Bronchus fibroblast of lung (primary cell): ENCODE measurements around the gene TMEFF1. TPM values are rescaled to one million over a fixed set of nuclear protein-coding genes. Genes with fewer than 3 reads are reported as not detected.

ENCODE experiments used
- total RNA-seq: library from RNA; depleted of rRNA; stranded (reverse); fragments of >200 nt; gene quantifications from 2 replicates; pipeline ENCODE4 v1.2.3, GENCODE V29; 2015

Gene TMEFF1, protein sequence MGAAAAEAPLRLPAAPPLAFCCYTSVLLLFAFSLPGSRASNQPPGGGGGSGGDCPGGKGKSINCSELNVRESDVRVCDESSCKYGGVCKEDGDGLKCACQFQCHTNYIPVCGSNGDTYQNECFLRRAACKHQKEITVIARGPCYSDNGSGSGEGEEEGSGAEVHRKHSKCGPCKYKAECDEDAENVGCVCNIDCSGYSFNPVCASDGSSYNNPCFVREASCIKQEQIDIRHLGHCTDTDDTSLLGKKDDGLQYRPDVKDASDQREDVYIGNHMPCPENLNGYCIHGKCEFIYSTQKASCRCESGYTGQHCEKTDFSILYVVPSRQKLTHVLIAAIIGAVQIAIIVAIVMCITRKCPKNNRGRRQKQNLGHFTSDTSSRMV
- 1.3 and 1.5 TPM in 2 replicates for total RNA-seq

DNA sequence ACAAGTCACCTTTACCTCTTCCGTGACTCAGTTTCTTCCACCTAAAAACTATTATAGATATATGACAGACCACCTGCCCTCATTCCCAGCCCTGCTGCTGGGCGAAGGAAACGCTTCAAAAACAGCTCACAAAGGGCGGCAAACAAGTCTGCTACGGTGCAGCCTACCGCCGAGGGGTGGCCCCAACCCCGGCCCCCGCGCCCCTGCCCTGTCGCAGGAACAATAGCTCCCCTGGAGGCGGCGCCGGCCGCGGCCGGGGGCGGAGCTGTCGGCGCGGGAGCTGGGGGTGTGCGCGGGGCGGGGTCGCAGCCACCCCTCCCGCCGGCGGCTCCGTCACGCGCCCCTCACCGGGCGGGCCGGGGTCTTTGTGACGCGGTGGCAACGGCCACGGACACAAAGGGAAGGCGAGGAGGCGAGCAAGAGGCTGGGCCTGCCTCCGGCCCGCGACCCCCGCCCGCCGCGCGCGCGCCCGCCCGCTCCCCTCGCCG lies at the start of gene TMEFF1:
Gene TMEFF1 (plus strand): TSS at position 362 of the 488 bp plus-strand sequence. CDS start 396 bp downstream, outside the sequence.

DNA sequence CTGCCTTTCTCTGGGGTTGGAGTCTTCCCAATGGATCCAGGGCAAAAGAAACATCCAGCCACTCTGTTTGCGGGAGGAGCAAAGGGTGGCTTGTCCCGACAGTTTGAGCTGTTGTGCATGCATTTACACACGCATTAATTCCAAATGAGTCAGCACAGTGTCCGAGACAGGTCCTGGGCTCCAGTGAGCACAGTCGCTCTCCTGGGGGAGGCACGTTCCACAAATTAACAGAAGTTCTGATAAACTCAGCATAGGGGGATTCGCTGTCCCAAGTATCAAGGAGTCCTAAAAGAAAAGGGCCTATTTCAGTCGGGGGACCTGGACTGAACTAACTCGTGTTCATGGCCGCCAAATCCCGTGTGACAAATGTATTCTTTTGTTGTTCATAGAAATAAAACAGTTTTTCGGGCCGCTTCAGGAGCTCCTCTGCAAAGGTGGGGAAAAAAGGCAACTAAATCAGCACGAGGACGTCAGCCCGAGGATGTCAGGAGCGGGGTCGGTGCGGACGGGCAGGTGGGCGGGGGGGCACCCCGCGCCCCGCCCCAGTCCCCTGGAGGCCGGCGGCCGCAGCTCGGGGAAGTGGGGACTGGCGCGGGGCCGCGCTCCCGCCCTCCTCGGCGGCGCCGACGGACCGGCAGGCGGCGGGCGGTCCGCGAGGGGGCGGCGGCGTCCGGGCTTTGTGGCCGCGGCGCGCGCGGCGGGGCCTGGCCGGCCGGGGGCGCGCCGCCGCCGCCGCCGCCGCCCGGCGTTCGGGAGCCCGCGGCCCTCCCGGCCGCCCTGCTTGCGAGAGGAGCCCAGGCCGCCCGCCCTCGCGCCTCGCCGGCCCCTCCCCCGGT lies 46.2 kb upstream of the TMEFF1 start, which contains the start of gene MSANTD3:
Gene MSANTD3 (plus strand): TSS at position 614 of the 836 bp plus-strand sequence. CDS start 14,796 bp downstream, outside the sequence.

DNA sequence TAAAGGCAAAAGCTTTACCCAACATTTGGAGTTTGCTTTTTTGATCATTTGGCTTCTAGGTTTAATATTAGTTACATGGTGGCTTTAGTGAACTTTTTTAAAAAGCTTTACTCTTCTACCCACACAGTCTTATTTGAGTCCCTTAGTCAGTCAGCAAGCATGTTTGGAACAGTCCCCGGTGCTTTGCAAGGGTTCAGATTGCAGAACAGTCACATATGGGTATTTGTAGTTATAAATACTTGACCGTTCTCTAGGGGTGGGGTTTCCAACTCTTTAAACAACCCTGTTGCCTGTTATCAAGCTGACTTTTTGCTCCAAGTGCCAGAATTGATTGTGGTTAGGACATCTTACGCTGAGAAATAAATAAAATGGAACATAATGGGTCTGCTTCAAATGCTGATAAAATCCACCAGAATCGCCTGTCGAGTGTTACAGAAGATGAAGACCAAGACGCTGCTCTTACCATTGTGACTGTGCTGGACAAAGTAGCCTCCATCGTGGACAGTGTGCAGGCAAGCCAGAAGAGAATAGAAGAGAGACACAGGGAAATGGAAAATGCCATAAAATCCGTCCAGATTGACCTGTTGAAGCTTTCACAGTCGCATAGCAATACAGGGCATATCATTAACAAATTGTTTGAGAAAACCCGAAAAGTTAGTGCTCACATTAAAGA lies 105.0 kb downstream of the TMEFF1 start, which contains the start of gene CAVIN4:
Gene CAVIN4 (plus strand): TSS at position 304 of the 673 bp plus-strand sequence. CDS start 65 bp downstream, at position 369.

Other genes with a start within 250 kb of the TMEFF1 start
- 21.3 and 21.7 TPM in 2 replicates for gene TEX10, start 120.2 kb upstream of the TMEFF1 start, total RNA-seq
- 38.1 and 49.8 TPM in 2 replicates for gene MSANTD3, start 46.0 kb upstream of the TMEFF1 start, total RNA-seq
- gene CAVIN4, start 104.9 kb downstream of the TMEFF1 start, total RNA-seq = 0.15 and 0.17 TPM in 2 replicates